Right kidney (tissue), 1 donor: ENCODE data around the gene PSMD9.
"Not testable (repeated sequence)": the region's sequence is repeated elsewhere in the genome, so short reads cannot be mapped to it uniquely, and the experiment has no call there.

Source experiments
- DNase-seq: peaks from one replicate; pipeline ENCODE4 v3.0.0-alpha.2; 2016

Gene PSMD9

DNA sequence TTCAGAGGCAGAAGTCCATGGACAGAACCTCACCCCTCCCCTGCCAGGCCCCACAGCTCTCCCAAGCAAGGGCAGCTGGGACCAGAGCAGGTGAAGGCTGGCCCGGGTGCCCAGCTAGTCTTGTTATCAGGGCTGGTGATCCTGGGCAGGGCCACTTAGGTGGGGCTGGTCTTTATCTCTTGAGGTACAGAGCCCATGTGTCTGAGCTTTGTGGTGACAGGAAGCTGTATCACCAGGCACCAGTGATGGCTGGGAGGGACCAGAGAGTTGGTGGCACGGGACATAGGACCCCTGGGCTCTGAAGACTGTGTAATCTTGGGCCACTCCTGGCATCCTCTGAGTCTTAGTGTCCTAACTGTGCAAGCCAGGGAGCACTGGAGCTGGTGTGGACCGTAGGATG is 17.1 kb upstream of the PSMD9 start:
- DNase-seq = no peak

DNA sequence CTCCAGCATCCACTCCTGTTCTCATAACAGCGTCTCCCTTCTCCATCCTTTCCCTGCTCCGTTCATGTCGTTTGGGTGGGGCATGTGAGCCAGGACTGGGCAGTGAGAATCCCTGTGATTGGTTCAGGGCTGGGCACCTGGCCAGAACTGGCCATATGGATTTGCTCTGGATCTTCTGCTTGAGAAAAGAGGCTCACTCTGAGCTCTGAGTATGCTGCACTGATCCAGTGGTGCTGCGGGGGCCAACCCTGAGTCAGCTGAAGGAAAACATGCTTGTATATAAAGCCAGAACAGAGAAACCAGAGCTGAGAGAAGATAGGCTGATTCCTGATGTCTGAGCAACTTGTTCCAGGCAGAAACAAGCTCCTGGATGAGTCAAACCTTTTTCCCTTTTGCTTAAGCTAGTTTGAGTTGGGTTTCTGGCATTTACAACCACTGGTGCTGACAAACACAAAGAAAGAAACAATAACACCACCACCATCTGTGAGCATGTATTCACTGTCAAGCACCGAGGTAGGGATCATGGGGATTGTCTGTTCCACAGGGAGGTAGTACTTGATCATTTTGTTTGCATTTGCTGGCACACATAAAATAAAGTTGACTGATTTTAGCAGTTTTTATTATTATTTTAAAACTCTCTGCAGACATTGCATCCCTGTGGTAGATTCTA is 15.9 kb upstream of the PSMD9 start:
- no peak for DNase-seq

DNA sequence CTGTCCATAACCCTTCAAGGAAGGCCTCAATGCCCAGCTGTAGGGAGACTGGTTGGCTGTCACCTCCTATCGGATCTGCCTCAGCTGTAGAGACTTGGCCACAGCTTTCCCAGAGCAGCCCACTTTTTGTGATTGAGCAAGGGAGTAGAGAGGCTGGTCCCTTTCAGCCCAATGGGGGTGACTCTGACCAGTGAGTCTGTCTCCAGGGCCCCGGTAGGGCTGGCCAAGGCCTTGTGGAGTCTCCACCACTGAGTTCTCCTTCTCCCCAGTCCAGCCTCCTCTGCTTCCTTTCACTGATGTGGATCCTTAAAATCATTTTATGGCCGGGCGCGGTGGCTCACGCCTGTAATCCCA is 15.4 kb upstream of the PSMD9 start:
- no peak for DNase-seq

DNA sequence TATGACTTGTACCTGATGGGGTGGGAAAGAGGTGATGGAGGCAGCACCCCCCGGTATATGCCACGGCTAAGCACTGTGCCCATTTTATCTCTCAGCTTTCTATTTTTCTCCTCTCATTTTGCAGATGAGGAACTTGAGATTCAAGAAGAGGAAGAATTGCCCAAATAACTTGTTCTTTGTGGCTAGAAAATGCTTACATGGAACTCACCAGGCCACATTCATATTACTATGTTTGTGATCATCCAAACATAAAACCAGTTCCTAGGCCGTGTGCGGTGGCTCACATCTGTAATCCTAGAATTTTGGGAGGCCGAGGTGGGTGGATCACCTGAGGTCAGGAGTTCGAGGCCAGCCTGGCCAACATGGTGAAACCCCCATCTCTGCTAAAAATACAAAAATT is 14.5 kb upstream of the PSMD9 start:
- DNase-seq = no peak

DNA sequence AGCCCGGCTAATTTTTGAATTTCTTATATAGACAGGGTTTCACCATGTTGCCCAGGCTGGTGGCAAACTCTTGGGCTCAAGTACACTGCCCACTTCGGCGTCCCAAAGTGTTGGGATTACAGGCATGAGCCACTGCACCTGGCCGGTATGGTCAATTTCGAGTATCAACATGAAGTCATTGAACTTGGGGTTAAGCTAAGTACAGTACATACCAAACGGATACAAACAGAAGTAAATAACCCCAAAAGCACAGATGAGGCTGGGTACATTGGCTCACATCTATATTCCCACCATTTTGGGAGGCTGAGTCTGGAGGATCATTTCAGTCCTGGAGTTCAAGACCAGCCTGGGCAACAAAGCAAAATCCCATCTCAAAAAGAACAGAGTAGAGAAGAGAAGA is 13.0 kb upstream of the PSMD9 start:
- no peak for DNase-seq

DNA sequence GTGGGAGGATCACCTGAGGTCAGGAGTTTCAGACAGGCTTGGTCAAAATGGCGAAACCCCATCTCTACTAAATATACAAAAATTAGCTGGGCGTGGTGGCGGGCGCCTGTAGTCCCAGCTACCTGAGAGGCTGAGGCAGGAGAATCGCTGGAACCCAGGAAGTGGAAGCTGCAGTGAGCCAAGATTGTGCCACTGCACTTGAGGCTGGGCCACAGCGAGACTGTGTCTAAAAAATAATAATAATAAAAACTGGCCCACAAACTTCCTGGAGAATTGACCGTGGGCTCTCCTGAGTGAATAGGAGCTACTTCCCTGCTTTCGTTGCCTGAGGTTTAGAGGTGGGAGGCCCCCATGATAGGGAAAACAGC is 12.5 kb upstream of the PSMD9 start:
- not testable (repeated sequence) for DNase-seq

DNA sequence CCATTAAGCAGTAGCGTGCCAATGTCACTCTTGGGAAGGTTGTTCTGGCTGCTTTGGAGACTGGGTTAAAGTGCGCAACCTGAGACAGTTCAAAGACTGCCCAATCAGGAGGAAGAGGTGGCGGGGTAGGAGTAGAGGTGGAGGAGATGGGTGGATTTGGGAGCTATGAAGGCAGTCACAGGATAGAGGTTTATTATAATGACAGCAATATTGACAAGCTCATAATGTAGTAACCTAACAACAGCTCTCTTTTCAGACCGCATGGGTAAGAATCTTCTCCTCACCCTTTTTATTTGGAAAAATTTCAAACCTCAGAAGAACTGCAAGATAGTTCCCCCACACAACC is 5.3 kb upstream of the PSMD9 start:
- DNase-seq = no peak

DNA sequence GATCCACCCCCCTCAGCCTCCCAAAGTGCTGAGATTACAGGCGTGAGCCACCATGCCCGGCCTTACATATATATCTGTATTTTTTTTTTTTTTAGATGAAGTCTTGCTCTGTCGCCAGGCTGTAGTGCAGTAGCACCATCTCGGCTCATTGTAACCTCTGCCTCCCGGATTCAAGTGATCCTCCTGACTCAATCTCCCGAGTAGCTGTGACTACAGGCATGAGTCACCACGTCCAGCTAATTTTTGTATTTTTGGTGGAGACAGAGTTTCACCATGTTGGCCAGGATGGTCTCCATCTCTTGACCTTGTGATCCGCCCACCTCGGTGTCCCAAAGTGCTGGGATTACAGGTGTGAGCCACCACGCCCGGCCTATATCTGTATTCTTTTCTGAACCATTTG is 3.5 kb upstream of the PSMD9 start:
- DNase-seq = not testable (repeated sequence)

DNA sequence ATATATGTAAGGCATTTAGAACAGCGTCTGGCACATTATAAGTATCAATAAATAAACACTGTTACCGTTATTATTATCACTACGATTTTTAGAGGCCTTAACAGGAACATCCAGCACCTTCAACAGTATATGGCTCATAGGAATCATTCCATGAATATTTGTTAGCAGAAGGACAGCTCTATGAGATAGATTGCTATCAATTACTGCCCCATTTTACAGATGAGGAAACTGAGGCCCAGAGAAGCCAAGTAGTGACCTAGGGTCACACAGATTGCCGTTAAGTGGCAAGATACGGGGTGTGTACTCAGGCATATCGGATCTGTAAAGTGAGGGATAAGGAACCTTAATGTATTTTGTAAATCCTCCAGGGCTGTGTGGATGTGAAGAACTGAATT is 510 bp upstream of the PSMD9 start:
- DNase-seq = no peak

DNA sequence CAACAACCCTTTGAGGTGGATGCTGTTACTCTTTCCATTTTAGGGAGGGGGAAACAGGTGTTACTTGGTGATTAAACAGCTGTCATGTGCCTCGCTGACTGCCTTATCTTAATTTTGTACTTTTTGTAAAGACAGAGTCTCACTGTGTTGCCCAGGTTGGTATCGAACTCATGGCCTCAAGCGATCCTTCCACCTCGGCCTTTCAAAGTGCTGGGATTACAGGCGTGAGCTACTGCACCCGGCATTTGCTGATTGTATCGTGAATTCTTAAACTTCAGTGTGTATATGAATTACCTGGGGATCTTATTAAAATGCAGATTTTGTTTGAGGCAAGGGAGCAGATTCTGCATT is 659 bp downstream of the PSMD9 start:
- DNase-seq = no peak

DNA sequence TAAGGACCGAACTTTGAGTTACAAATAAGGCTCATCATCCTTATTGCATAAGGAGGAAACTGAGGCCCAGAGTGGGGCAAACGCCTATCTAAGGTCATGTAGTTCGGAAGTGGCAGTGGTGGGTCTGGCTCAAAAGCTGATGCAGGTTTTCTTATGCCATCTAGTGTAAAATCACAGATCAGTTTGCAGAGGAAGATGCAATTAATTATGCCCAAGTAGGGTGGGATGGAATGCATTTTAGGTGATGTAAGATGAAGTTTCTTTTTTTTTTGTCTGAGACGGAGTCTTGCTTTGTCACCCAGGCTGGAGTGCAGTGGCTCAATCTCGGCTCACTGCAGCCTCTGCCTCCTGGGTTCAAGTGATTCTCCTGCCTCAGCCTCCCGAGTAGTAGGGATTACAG is 1.1 kb downstream of the PSMD9 start:
- not testable (repeated sequence) for DNase-seq

DNA sequence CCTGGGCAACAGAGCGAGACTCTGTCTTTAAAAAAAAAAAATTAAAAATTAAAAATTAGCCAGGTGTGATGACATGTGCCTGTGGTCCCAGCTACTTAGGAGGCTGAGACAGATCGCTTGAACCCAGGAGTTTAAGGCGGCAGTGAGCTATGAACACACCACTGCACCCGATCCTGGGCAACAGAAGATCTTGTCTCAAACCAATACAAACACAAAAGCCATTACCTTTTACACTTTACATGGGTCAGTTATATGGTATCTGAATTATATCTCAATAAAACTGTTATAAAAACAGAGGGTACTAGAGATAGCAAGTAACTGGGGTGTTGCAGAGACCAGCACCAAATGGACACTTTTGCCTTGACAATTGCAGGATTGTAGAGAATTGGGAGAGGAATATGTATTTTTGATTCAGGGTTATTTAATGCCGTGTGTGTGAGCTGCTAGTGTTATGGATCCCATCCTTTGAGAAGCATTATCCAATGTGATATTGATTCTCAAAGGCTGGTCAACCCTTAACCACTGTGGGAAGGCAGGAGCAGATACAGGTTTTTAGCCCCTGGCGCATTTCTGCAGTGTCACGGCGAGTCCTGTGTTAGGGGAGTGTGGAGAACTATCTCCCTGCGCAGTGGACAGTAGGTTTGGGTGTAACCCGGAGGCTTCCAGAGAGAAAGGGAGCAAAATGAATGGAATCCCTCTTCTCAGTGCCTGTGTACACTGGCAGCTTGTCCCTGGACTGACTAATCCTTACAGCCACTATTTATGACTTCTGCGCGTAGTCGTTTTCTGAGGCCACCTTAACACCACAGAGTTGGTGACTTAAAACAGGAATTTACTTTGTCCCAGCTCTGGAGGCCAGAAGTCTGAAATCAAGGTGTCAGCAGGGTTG is 4.3 kb downstream of the PSMD9 start:
- DNase-seq = no peak

DNA sequence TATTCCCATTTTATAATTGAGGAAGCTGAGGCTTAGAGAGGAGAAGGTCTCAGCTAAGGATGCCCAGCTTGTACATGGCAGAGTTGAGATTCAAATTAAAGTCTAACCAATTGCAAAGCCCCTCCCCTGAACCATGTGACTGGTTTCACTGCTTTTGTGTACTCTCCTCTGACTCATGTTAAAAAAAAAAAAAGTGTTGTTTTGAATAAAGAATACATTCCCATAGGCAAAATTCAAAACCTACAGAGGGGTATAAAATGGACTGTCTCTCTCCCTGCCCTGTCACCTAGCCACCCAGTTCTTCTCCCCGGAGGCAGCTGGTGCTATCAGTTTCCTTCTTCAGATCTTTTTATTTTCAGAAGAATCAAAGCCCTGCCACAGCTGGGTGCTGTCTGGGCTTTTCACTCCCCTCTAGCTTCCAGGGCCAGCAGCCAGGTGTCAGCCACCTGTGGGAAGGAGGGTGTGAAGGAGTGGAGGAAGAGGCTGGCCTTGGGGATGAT is 5.4 kb downstream of the PSMD9 start:
- DNase-seq = peak; percentile 37

DNA sequence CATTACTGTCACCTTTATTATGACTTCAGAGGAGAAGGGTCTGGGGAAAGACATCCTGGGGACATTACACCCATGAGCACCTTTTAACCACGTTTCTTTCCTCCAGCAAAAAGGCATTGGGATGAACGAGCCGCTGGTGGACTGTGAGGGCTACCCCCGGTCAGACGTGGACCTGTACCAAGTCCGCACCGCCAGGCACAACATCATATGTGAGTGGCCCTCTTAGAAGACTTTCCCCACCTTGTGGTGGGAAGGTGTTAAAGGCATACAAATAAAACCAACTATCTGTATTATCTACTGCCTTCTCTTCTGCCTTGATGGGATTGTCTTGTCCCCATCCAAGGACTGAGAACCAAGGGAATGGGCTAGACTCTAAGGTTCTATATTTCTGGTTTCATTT is 6.0 kb downstream of the PSMD9 start:
- peak; percentile 42 for DNase-seq

DNA sequence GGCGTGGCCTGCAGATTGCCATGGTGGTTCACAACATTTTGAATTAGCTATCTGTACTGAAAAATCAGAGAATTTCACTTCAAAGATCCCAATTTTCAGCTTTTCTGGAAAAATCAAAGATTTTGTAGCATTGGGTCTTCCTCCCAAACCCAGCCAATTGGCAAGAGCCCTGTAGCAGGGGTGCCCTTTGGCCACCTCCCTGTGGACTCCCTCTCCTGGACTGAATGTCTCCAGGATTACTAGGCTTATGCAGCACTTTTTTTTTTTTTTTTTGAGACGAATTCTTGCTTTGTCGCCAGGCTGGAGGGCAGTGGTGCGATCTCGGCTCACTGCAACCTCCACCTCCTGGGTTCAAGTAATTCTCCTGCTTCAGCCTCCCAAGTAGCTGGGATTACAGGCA is 9.7 kb downstream of the PSMD9 start:
- DNase-seq = no peak

DNA sequence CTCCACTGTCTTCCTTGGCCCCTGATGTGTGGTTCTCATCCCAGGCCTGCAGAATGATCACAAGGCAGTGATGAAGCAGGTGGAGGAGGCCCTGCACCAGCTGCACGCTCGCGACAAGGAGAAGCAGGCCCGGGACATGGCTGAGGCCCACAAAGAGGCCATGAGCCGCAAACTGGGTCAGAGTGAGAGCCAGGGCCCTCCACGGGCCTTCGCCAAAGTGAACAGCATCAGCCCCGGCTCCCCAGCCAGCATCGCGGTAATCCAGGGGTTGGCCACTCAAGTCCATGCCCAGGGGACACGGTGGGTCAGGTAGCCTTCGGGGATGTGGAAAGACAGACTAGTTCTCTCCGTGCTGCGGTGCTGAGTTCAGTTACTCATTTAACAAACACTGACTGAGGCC is 11.0 kb downstream of the PSMD9 start:
- no peak for DNase-seq

DNA sequence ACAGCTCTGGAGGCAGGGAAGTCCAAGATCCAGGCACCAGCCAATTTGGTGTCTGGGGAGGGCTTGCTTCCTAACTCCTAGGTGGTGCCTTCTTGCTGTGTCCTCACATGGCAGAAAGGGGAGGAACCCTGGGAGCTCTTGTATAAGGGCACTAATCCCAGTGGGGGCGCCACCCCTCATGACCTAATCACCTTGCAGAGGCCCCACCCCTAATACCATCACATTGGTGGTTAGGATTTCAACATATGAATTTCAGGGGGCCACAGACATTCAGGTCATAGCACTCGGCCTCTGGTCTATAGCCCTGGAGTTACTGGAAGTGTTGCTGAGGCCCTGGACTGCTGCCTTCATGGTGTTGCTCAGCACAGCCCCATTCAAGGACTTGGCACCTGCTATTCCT is 14.6 kb downstream of the PSMD9 start:
- no peak for DNase-seq

DNA sequence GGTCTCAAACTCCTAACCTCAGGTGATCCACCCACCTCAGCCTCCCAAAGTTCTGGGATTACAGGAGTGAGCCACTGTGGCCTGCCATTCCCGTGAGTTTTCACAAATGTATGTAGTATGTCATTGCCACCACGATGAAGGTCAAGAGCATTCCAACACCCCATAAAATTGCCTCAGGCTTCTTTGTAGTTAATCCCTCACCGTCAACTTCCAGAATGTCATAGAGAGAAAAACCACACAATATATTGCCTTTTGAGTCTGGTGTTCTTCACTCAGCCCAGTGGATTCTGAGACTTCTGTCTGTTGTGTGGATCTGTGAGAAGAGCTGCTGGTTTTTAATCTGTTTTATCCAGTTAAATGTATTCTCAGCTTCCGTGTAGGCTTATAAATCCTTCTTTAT is 17.2 kb downstream of the PSMD9 start:
- no peak for DNase-seq

DNA sequence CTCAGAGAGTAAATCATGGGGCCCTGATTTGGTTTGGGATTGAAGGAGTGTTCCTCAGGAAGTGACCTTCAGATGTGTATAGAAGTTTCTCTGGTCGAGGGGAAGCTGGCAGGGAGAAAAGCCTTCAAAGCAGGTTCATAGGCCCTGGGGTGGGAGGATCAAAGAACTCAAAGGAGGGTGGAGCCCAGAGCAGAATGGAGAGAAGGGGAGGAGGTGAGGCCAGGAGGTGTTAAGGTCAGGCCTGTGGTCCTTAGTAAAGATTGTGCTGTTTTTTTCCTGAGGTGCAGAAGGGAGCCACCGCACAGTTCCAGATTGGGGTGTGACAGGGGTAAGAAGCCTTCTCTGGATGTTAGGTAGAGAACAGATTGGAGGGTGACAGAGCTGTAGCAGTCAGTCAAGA is 20.1 kb downstream of the PSMD9 start:
- no peak for DNase-seq

DNA sequence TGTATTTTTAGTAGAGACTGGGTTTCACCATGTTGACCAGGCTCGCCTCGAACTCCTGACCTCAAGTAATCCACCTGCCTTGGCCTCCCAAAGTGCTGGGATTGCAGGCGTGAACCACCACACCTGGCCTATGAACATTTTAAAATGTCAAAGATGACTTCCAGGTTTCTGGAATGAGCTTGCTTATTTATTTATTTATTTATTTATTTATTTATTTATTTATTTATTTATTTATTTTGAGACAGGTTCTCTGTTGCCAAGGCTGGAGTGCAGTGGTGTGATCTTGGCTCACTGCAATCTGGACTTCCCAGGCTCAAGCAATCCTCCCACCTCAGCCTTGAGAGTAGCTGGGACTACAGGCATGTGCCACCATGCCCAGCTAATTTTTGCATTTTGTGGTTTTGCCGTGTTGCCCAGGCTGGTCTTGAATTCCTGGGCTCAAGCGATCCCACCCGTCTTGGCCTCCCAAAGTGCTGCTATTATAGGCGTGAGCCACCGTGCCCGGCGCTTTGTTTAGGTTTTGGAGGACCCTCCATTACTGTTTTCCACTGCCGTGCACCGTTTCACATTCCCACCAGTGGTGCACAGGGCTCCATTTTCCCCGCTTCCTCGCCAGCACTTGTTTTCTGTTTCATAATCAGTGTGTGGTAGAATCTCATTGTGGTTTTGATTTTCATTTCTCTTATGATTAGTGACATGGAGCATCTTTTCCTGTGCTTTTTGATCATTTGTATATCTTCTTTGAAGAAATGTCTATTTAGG is 23.4 kb downstream of the PSMD9 start:
- no peak for DNase-seq

DNA sequence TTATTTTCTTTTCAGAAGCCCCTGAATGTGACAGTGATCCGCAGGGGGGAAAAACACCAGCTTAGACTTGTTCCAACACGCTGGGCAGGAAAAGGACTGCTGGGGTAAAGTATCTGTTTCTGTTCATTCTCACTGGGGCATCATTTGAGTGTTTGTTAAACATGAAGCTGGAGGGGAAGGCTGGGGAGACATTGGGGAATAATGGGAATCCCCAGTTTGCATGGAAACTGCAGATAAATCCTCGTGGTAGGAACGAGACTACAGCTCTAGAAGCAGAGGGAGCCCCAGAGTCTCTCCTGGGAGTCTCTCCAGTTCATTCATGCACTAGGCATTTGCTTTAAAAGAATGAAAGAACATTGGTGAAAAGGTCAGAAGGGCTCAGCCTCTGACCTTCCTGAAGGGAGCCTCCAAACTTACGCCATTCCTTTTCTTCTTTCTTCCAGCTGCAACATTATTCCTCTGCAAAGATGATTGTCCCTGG is 27.3 kb downstream of the PSMD9 start:
- no peak for DNase-seq

DNA sequence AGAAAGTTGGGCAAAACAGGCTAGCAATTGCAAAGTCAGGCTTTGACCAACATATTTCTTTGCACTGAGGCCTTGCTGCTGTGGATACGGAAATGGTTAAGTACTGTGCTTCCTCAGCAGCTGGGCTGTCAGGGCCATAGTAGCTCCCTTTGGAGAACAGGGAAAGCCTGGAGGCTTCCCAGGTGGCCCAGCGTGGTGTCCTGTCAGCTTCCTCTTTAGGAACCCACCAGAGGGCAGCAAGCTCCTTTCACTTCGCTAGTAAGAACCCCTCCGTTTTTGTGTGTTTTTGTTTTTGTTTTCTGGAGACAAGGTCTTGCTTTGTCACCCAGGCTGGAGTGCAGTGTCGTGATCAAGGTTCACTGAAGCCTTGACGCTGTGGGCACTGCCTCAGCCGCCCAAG is 28.1 kb downstream of the PSMD9 start:
- DNase-seq = no peak

DNA sequence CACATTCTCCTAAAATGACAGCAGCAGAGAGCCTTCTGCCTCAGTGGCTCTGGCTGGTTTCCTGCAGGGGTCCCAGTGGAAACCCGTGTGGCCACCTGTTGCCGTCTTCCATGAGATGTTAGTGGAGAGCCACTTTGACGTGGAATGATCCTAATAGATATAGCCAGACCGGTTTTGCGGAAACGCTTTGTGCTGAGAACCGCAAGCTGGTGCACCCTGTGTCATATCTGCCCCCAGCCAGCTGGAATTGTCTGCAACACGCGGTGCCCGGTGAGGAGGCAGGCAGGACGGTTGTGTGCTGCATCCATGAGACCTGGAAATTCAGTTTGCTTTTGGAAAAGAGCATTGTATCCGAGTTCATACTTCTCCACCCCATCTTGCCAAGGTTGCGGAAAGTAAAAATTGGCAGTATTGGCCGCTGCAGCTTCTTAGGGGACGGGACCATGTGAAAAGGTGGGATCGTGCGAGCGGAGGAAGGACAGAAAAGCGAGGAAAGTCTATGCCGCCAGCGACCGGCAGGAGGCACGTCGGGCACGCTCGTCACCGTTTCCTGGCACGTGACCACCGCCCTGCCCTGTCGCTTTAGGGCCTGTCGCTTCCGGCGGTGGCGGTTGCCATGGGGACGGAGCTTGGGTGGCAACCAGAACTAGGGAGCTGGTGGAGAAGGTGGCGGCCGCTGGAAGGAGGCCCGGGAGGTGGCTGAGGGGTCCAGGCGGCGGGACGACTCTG is 29.5 kb downstream of the PSMD9 start, which contains the start of gene CFAP251:
Gene CFAP251, plus strand, starts transcription at position 643 of the 729 bp plus-strand sequence. CDS start 2,714 bp downstream, outside the sequence.
- DNase-seq = peak; percentile 71
